ENCODE results near the gene SDK1. TPM values are rescaled to one million over a fixed set of nuclear protein-coding genes. Genes with fewer than 3 reads are reported as not detected.

Gene SDK1
- total and polyA plus RNA-seq, 11 donors = 2.2 to 5.8 (median 3.4) TPM

DNA sequence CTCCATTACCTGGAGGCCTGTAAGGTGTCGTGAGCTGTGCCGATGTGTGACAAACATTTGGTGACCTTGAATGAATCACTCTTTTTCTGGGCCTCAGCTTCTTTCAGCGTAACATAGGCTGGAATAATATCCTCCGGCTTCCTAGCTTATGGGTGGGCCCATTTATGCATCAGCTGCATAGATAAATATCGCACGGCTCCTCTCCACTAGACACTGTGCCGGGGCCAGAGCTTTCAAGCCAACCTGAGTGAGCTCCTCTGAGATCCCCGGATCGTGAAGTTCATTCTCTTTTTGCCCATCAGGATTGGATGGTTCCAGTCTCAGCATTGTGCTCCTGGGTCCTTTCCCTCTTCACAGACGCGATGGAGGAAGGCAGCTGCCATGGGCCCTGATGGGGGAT is 806.8 kb downstream of the SDK1 start:
- TF ChIP-seq, protein P1, sequence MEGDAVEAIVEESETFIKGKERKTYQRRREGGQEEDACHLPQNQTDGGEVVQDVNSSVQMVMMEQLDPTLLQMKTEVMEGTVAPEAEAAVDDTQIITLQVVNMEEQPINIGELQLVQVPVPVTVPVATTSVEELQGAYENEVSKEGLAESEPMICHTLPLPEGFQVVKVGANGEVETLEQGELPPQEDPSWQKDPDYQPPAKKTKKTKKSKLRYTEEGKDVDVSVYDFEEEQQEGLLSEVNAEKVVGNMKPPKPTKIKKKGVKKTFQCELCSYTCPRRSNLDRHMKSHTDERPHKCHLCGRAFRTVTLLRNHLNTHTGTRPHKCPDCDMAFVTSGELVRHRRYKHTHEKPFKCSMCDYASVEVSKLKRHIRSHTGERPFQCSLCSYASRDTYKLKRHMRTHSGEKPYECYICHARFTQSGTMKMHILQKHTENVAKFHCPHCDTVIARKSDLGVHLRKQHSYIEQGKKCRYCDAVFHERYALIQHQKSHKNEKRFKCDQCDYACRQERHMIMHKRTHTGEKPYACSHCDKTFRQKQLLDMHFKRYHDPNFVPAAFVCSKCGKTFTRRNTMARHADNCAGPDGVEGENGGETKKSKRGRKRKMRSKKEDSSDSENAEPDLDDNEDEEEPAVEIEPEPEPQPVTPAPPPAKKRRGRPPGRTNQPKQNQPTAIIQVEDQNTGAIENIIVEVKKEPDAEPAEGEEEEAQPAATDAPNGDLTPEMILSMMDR (IDR thresholded peaks at IDR 0.05) = no peak
- TF ChIP-seq POLR2A (IDR thresholded peaks at IDR 0.05) = no peak
- no peaks in the 10 kb centered on the region for H3K4me1 ChIP-seq
- 91 to 93% (median 92%) methylated on average over 10 to 11 of the region's 11 CpGs for WGBS, 4 donors
- no peak overlapping the region for H3K4me3 ChIP-seq
- DNase-seq (no peak), ATAC-seq (no peak)
- no peaks in the 10 kb centered on the region for H3K27me3 ChIP-seq
- H3K36me3 ChIP-seq = no peaks in the 10 kb centered on the region
- no peak overlapping the region for H3K27ac ChIP-seq
- H3K9me3 ChIP-seq = no peaks in the 10 kb centered on the region
- intact Hi-C loops (cut with DNase I) = no loop called here

DNA sequence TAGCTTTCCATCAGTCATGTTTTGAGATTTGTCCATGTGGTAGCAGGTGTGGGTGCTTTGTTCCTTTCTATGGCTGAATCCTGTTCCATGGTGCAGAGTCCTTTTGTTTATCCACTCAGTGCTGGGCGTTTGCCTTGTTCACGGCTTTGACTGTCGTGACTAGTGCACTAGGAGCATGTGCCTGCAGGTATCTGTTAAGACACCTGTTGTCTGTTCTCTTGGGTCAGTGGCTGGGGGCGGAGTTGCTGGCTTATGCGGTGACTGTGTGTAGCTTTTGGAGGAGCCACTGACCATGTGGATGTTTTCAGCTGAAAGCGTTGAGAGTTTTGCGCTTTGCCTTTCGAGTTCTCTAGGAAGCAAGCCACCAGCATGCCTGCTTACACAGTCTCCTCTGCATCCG is 807.9 kb downstream of the SDK1 start:
- H3K27me3 ChIP-seq = no peaks in the 10 kb centered on the region
- H3K4me3 ChIP-seq = no peak overlapping the region
- no peaks in the 10 kb centered on the region for H3K36me3 ChIP-seq
- no peaks in the 10 kb centered on the region for H3K4me1 ChIP-seq
- DNase-seq (no peak), ATAC-seq (no peak)
- TF ChIP-seq, protein P1 (IDR thresholded peaks at IDR 0.05) = no peak
- no peak for TF ChIP-seq POLR2A (IDR thresholded peaks at IDR 0.05)
- intact Hi-C loops (cut with DNase I) = no loop called here
- H3K27ac ChIP-seq = no peak overlapping the region
- no peaks in the 10 kb centered on the region for H3K9me3 ChIP-seq
- WGBS, 4 donors = 79 to 87% (median 81%) methylated on average over 9 of the region's 9 CpGs

DNA sequence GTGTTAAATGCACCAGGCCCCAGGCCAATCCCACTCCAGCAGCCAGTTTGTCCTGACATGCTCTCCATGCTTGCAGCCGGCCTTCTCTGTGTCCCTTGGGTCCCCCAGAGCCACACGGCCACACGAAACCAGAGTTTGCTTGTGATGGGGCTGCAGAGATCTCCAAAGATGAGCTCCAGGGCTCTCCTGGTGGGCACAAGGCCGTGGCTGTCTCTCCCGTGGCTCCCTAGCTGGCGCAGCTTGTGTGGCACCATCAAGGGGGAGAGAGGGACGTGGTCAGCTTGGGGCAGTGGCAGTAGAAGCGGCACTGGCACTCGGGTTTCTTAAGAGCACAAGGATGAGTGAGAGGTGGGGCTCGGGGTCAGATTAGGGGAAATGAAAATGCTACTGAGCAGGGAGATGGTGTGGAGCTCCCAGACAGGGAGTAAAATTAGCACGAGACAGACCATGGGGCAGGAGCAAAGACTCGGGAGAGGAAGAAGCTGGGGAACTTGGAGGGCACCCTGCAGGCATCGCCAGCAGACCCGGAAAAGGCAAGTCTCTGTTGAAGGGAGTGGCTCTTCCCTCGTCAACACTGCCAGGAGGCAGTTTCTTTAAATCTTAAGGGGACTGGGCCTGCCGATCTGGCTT is 808.5 kb downstream of the SDK1 start:
- ATAC-seq (no peak), DNase-seq (no peak)
- intact Hi-C loops (cut with DNase I) = no loop called here
- no peaks in the 10 kb centered on the region for H3K9me3 ChIP-seq
- H3K4me1 ChIP-seq = no peaks in the 10 kb centered on the region
- no peaks in the 10 kb centered on the region for H3K27me3 ChIP-seq
- no peak overlapping the region for H3K27ac ChIP-seq
- no peak overlapping the region for H3K4me3 ChIP-seq
- WGBS, 4 donors = 73 to 81% (median 77%) methylated on average over 16 of the region's 16 CpGs
- no peaks in the 10 kb centered on the region for H3K36me3 ChIP-seq
- TF ChIP-seq POLR2A (IDR thresholded peaks at IDR 0.05) = no peak
- TF ChIP-seq, protein P1 (IDR thresholded peaks at IDR 0.05) = no peak

DNA sequence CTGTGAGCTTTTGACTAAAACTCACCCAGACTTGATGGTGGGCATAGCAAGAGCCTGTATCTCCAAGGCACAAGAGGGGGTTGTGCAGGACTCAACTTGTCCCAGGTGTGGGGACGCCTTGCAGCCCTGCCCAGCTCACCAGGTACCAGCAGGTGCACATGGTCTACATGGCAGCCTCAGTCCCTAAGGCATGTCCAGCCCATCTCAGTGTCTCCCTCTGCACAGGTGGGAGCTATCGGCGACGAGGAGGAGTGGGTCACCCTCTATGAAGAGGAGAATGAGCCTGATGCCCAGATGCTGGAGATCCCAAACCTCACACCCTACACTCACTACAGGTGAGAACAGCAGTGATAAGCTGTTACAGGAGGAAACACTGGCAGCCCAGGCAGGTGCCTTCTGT is 809.4 kb downstream of the SDK1 start:
- H3K27me3 ChIP-seq = no peaks in the 10 kb centered on the region
- H3K9me3 ChIP-seq = no peaks in the 10 kb centered on the region
- TF ChIP-seq POLR2A (IDR thresholded peaks at IDR 0.05) = no peak
- TF ChIP-seq, protein P1 (IDR thresholded peaks at IDR 0.05) = no peak
- no peaks in the 10 kb centered on the region for H3K4me1 ChIP-seq
- no peaks in the 10 kb centered on the region for H3K36me3 ChIP-seq
- peak in 1 of 4 donors; percentile 24 for ATAC-seq
- 83 to 100% (median 93%) methylated on average over 3 to 4 of the region's 4 CpGs for WGBS, 4 donors
- H3K27ac ChIP-seq = no peak overlapping the region
- intact Hi-C loops (cut with DNase I) = no loop called here
- no peak overlapping the region for H3K4me3 ChIP-seq
- no peak for DNase-seq
